Stimulated activated CD8-positive, alpha-beta memory T cell treated with anti-CD3 and anti-CD28 coated beads, Interleukin-7, amount 100 ng/mL, for 48 hours (primary cell): ENCODE measurements around the gene DPH7.
"Not testable (repeated sequence)": the region's sequence is repeated elsewhere in the genome, so short reads cannot be mapped to it uniquely, and the experiment has no call there.

Source experiments
- DNase-seq, 2 donors: peaks; one replicate each; pipeline ENCODE4 v3.0.0-alpha.2; 2020; ENCODE audit warnings: low read depth in 1 of 2; ENCODE audit errors: extremely low read depth in 1 of 2

Gene DPH7

GRCh38 chr9:137578518-137579258 is at the start of gene DPH7:
DPH7 (minus strand) TSS chr9:137578925; CDS start chr9:137578777, 148 bp downstream.
- DNase-seq = peak; percentile 92 to 93

- DNase-seq = not testable (repeated sequence)
These were observed 48.7 kb upstream of the DPH7 start for GRCh38 chr9:137627406-137627805.

- DNase-seq = no peak
These were observed 47.7 kb upstream of the DPH7 start for GRCh38 chr9:137626464-137626863.

GRCh38 chr9:137622211-137622610 is 43.5 kb upstream of the DPH7 start:
- DNase-seq = not testable (repeated sequence)

GRCh38 chr9:137621131-137621757 is 42.5 kb upstream of the DPH7 start:
- DNase-seq = no peak

- DNase-seq = no peak
These were observed 41.9 kb upstream of the DPH7 start for GRCh38 chr9:137620581-137620980.

- no peak for DNase-seq
These were observed 41.3 kb upstream of the DPH7 start for GRCh38 chr9:137620048-137620405.

- no peak for DNase-seq
These were observed 40.7 kb upstream of the DPH7 start for GRCh38 chr9:137619240-137620047.

- DNase-seq = peak; percentile 61 to 83
These were observed 39.7 kb upstream of the DPH7 start, which contains the start of gene EHMT1 for GRCh38 chr9:137618105-137619067. EHMT1 (plus strand) TSS chr9:137619005; CDS start chr9:137619029, 24 bp downstream.

GRCh38 chr9:137615387-137615871 is 36.7 kb upstream of the DPH7 start:
- DNase-seq = no peak

GRCh38 chr9:137614631-137615386 is 36.1 kb upstream of the DPH7 start:
- no peak for DNase-seq

GRCh38 chr9:137613738-137614523 is 35.2 kb upstream of the DPH7 start:
- DNase-seq = no peak

GRCh38 chr9:137613259-137613658 is 34.5 kb upstream of the DPH7 start:
- no peak for DNase-seq

- DNase-seq = no peak
These were observed 34.0 kb upstream of the DPH7 start for GRCh38 chr9:137612741-137613142.

GRCh38 chr9:137611623-137612609 is 33.2 kb upstream of the DPH7 start:
- DNase-seq = no peak

GRCh38 chr9:137610944-137611343 is 32.2 kb upstream of the DPH7 start:
- DNase-seq = no peak

- DNase-seq = no peak
These were observed 28.6 kb upstream of the DPH7 start for GRCh38 chr9:137607141-137607857.
